Liver (tissue), 9 donors: ENCODE data around the gene NRIP1. TPM values are rescaled to one million over a fixed set of nuclear protein-coding genes. Genes with fewer than 3 reads are reported as not detected.
"Not testable (repeated sequence)": the region's sequence is repeated elsewhere in the genome, so short reads cannot be mapped to it uniquely, and the experiment has no call there.

Experiments
- DNase-seq: peaks from one replicate; pipeline ENCODE4 v3.0.0-alpha.2; 2017; ENCODE audit warnings: low spot score
- H3K27ac ChIP-seq, 2 donors: one replicate each; pipeline ENCODE4 v1.7.0; 2013; ENCODE audit warnings: inconsistent platforms in 2 of 2, low read length in 2 of 2, control low read depth in 1 of 2, low read depth in 1 of 2, mild to moderate bottlenecking in 1 of 2
- H3K27me3 ChIP-seq, 4 donors: one replicate each; pipeline versions ENCODE4 v1.6.1 to v1.7.0; 2013; ENCODE audit warnings: low read length in 3 of 4, inconsistent platforms in 1 of 4, mild to moderate bottlenecking in 1 of 4, moderate library complexity in 1 of 4; ENCODE audit not compliant: control insufficient read depth in 4 of 4, insufficient read depth in 4 of 4
- H3K36me3 ChIP-seq, 4 donors: one replicate each; pipeline versions ENCODE4 v1.6.1 to v1.7.0; 2013; ENCODE audit warnings: low read length in 3 of 4, mild to moderate bottlenecking in 3 of 4, low read depth in 1 of 4, moderate library complexity in 1 of 4; ENCODE audit not compliant: control insufficient read depth in 4 of 4, insufficient read depth in 3 of 4
- H3K4me1 ChIP-seq, 4 donors: one replicate each; pipeline versions ENCODE4 v1.6.1 to v1.7.0; 2013; ENCODE audit warnings: low read length in 3 of 4, mild to moderate bottlenecking in 3 of 4, moderate library complexity in 1 of 4; ENCODE audit not compliant: control insufficient read depth in 4 of 4, insufficient read depth in 4 of 4
- H3K4me3 ChIP-seq, 3 donors: one replicate each; pipeline versions ENCODE4 v1.6.1 to v1.7.0; 2013; ENCODE audit warnings: low read length in 3 of 3, control low read depth in 1 of 3, low read depth in 1 of 3, mild to moderate bottlenecking in 1 of 3
- H3K9ac ChIP-seq, 2 donors: one replicate each; pipeline ENCODE4 v1.7.0; 2013; ENCODE audit warnings: low read length in 2 of 2, mild to moderate bottlenecking in 2 of 2, moderate library complexity in 2 of 2, control low read depth in 1 of 2, low read depth in 1 of 2
- H3K9me3 ChIP-seq, 4 donors: one replicate each; pipeline versions ENCODE4 v1.6.1 to v1.7.0; 2013; ENCODE audit warnings: low read length in 3 of 4; ENCODE audit not compliant: control insufficient read depth in 4 of 4
- CTCF ChIP-seq: fragments of 150-350 bp; IDR thresholded peaks from 2 replicates; pipeline ENCODE4 v1.5.1; 2017; ENCODE audit warnings: improper control_type of control experiment, low read depth, low read length; ENCODE audit not compliant: missing input control
- EGR1 ChIP-seq, 2 donors: IDR thresholded peaks; 2 replicates each; pipeline ENCODE4 v1.6.1; 2016 to 2018; ENCODE audit warnings: antibody characterized with exemption in 2 of 2, low read depth in 2 of 2
- FOXA1 ChIP-seq: IDR thresholded peaks from 2 replicates; pipeline ENCODE4 v1.6.1; 2016; ENCODE audit warnings: antibody characterized with exemption
- FOXA2 ChIP-seq: IDR thresholded peaks from 2 replicates; pipeline ENCODE4 v1.6.1; 2016; ENCODE audit warnings: antibody characterized with exemption
- HNF4A ChIP-seq, 2 donors: conservative IDR thresholded peaks; 2 replicates each; pipeline ENCODE4 v1.6.1; 2016; ENCODE audit warnings: antibody characterized with exemption in 2 of 2, mild to moderate bottlenecking in 2 of 2
- JUND ChIP-seq, 2 donors: IDR thresholded peaks; 2 replicates each; pipeline ENCODE4 v1.6.1; 2016; ENCODE audit warnings: antibody characterized with exemption in 2 of 2
- MAX ChIP-seq: IDR thresholded peaks from 2 replicates; pipeline ENCODE4 v1.6.1; 2016; ENCODE audit warnings: antibody characterized with exemption
- RXRA ChIP-seq, 2 donors: IDR thresholded peaks; 2 replicates each; pipeline ENCODE4 v1.6.1; 2017 to 2018; ENCODE audit warnings: antibody characterized with exemption in 2 of 2, mild to moderate bottlenecking in 1 of 2
- SP1 ChIP-seq: IDR thresholded peaks from 2 replicates; pipeline ENCODE4 v1.6.1; 2018; ENCODE audit warnings: antibody characterized with exemption, mild to moderate bottlenecking
- TAF1 ChIP-seq: conservative IDR thresholded peaks from 2 replicates; pipeline ENCODE4 v1.6.1; 2016; ENCODE audit warnings: antibody characterized with exemption, mild to moderate bottlenecking
- WGBS: extraction: QIAGEN DNeasy Blood & Tissue Kit; methylation state at CpG from one replicate; pipeline ENCODE4 v1.1.7; 2013; 5-methylcytosine and 5-hydroxymethylcytosine counted together
- polyA plus RNA-seq, 2 donors: library from polyadenylated mRNA; stranded (reverse) in 1 of 2; unstranded in 1 of 2; fragments of 200-250 nt in 1 of 2; fragments of >200 nt in 1 of 2; fragmentation: Nextera tagmentation in 1 of 2; extraction: Ambion mirVana in 1 of 2; gene quantifications; one replicate each; pipeline versions ENCODE4 v1.2.1 to v1.2.3, GENCODE V29; 2013 to 2015
- total RNA-seq, 2 donors: library from RNA; depleted of rRNA; stranded (reverse); fragments of >200 nt; gene quantifications; one replicate each; pipeline ENCODE4 v1.2.3, GENCODE V29; 2014
- TF ChIP-seq, protein P1 (sequence below): IDR thresholded peaks from 2 replicates; pipeline ENCODE4 v1.6.1; 2016; ENCODE audit warnings: antibody characterized with exemption
- donor health status: healthy.
- donor health status: healthy.
- donor health status: healthy.
- donor health status: healthy.
- donor health status: healthy.

NRIP1 gene
- total and polyA plus RNA-seq, 4 donors = 3.8 to 28.4 (median 12.6) TPM

GRCh38 chr21:15031790-15032357 is 32.9 kb downstream of the NRIP1 start:
- WGBS = 91% methylated on average over 4 of the region's 4 CpGs
- H3K36me3 ChIP-seq = peaks cover 0 to 4% (median 0%) of the 10 kb centered on the region in 4 donors
- no peak overlapping the region for H3K27ac ChIP-seq
- H3K27me3 ChIP-seq = no peaks in the 10 kb centered on the region
- no peaks in the 10 kb centered on the region for H3K9me3 ChIP-seq
- H3K4me3 ChIP-seq = no peak overlapping the region
- H3K9ac ChIP-seq = no peak overlapping the region
- H3K4me1 ChIP-seq = peaks cover 6 to 29% (median 15%) of the 10 kb centered on the region in 4 donors
- TF ChIP-seq JUND (IDR thresholded peaks at IDR 0.05) (no peak), RXRA (IDR thresholded peaks at IDR 0.05) (no peak), SP1 (no peak), HNF4A (conservative IDR thresholded peaks at IDR 0.05) (no peak), EGR1 (IDR thresholded peaks at IDR 0.05; ENCODE audit: low read depth in 2 of 2) (no peak)
- TF ChIP-seq, protein P1, sequence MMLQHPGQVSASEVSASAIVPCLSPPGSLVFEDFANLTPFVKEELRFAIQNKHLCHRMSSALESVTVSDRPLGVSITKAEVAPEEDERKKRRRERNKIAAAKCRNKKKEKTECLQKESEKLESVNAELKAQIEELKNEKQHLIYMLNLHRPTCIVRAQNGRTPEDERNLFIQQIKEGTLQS = no peak
- DNase-seq = no peak

DNA sequence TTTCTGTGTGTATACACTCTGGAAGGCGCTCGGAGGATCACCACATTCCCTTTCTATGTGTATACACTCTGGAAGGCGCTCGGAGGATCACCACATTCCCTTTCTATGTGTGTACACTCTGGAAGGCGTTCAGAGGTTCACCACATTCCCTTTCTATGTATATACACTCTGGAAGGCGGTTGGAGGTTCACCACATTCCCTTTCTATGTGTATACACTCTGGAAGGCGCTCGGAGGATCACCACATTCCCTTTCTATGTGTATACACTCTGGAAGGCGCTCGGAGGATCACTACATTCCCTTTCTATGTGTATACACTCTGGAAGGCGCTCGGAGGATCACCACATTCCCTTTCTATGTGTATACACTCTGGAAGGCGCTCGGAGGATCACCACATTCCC is 33.4 kb downstream of the NRIP1 start:
- not testable (repeated sequence) for DNase-seq, H3K9me3 ChIP-seq, H3K27ac ChIP-seq, H3K36me3 ChIP-seq, H3K27me3 ChIP-seq, H3K9ac ChIP-seq, H3K4me3 ChIP-seq
- peaks cover 6 to 27% (median 16%) of the 10 kb centered on the region in 4 donors for H3K4me1 ChIP-seq
- WGBS = 96% methylated on average over 12 of the region's 14 CpGs

DNA sequence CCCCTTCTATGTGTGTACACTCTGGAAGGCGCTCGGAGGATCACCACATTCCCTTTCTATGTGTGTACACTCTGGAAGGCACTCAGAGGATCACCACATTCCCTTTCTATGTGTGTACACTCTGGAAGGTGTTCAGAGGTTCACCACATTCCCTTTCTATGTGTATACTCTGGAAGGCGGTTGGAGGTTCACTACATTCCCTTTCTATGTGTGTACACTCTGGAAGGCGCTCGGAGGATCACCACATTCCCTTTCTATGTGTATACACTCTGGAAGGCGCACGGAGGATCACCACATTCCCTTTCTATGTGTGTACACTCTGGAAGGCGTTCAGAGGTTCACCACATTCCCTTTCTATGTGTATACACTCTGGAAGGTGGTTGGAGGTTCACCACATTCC is 33.9 kb downstream of the NRIP1 start:
- H3K4me3 ChIP-seq, DNase-seq, H3K9me3 ChIP-seq, H3K9ac ChIP-seq, H3K36me3 ChIP-seq, H3K27me3 ChIP-seq, H3K27ac ChIP-seq: not testable (repeated sequence)
- 97% methylated on average over 8 of the region's 8 CpGs for WGBS
- peaks cover 6 to 27% (median 16%) of the 10 kb centered on the region in 4 donors for H3K4me1 ChIP-seq

GRCh38 chr21:15029077-15029476 is 35.7 kb downstream of the NRIP1 start:
- H3K9me3 ChIP-seq = no peaks in the 10 kb centered on the region
- H3K36me3 ChIP-seq = peaks cover 0 to 4% (median 0%) of the 10 kb centered on the region in 4 donors
- no peak for TF ChIP-seq SP1
- no peak for TF ChIP-seq CTCF
- TF ChIP-seq TAF1 = no peak
- TF ChIP-seq FOXA1 = no peak
- TF ChIP-seq FOXA2 = no peak
- no peak for TF ChIP-seq MAX
- no peak overlapping the region for H3K9ac ChIP-seq
- peaks cover 4 to 20% (median 9%) of the 10 kb centered on the region in 4 donors for H3K4me1 ChIP-seq
- no peaks in the 10 kb centered on the region for H3K27me3 ChIP-seq
- DNase-seq = no peak
- 86% methylated on average over 4 of the region's 4 CpGs for WGBS
- H3K27ac ChIP-seq = no peak overlapping the region
- no peak overlapping the region for H3K4me3 ChIP-seq
